ENCODE measurements around the gene FANCE.

The FANCE gene

DNA sequence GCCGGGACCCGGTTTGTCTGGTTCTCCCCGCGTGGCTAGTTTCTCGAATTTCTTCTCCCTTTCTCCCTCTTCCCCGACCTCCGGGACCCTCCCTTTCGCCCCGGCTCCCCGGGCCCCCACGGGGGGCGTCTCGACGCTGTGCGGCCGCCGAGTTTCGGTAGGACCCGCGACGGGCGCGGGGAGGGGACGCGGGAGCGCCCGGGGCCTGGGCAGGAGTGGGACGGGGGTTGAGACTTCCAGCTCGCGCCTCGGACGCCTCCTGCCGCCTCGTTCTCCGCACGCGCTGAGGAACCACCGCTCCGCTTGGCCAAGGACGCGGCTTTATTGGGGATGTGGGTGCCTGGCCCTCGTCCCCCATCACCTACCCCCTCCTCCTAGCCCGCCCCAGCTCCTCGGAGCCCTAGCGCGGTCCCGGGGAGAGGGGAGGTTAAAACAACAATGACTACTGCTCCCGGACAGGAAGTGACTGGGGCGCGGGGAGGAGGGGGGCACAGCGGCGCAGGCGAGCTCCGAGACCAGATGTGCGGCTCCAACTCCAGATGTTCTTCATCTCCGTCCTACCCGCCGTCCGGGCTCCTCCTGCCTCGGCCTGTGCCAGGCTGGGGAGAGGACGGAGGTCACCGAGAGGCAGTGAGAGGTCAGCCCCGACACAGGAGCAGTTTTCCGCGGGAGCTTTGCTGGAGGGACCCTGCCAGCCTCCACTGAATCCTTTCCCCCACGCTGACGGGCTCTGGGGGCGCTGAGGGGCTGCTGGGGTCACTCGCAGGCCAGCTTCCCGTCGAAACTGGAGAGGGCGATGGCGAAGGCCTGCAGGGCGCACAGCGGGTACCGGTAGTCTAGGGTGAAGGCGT, 45.7 kb downstream of the FANCE start:
- Histone ChIP-seq H3K4me1 (ENCODE audit: control insufficient read depth, low read length) (peaks cover 19% of the 10 kb centered on the region), H3K9me3 (ENCODE audit: control insufficient read depth, insufficient read depth, low read length) (no peaks in the 10 kb centered on the region), H3K4me3 (ENCODE audit: low read length) (peak overlapping the region; percentile 65), H3K27me3 (ENCODE audit: control insufficient read depth, low read length) (peaks cover 76% of the 10 kb centered on the region), H3F3A (ENCODE audit: control insufficient read depth, insufficient read depth) (no peaks in the 10 kb centered on the region), H3K4me2 (ENCODE audit: low read length) (peak overlapping the region; percentile 87), H3K9me2 (replicated peaks; ENCODE audit: control insufficient read depth, low read length) (no peaks in the 10 kb centered on the region), H3K36me3 (ENCODE audit: control insufficient read depth, low read length) (no peaks in the 10 kb centered on the region), H4K20me1 (ENCODE audit: control insufficient read depth, insufficient read depth, low read depth, low read length) (peaks cover 5% of the 10 kb centered on the region; the same call in 1 of the 2 replicates), H3K27ac (ENCODE audit: low read depth, low read length) (no peak overlapping the region), H3K79me2 (ENCODE audit: control insufficient read depth, low read length) (no peaks in the 10 kb centered on the region)
- no peak for TF ChIP-seq EZH2phosphoT487 (IDR thresholded peaks at IDR 0.05; ENCODE audit: borderline replicate concordance, low read length)
- TF ChIP-seq, protein P1, sequence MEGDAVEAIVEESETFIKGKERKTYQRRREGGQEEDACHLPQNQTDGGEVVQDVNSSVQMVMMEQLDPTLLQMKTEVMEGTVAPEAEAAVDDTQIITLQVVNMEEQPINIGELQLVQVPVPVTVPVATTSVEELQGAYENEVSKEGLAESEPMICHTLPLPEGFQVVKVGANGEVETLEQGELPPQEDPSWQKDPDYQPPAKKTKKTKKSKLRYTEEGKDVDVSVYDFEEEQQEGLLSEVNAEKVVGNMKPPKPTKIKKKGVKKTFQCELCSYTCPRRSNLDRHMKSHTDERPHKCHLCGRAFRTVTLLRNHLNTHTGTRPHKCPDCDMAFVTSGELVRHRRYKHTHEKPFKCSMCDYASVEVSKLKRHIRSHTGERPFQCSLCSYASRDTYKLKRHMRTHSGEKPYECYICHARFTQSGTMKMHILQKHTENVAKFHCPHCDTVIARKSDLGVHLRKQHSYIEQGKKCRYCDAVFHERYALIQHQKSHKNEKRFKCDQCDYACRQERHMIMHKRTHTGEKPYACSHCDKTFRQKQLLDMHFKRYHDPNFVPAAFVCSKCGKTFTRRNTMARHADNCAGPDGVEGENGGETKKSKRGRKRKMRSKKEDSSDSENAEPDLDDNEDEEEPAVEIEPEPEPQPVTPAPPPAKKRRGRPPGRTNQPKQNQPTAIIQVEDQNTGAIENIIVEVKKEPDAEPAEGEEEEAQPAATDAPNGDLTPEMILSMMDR (IDR thresholded peaks at IDR 0.05; ENCODE audit: low read depth, low read length, poor library complexity, severe bottlenecking): no peak

DNA sequence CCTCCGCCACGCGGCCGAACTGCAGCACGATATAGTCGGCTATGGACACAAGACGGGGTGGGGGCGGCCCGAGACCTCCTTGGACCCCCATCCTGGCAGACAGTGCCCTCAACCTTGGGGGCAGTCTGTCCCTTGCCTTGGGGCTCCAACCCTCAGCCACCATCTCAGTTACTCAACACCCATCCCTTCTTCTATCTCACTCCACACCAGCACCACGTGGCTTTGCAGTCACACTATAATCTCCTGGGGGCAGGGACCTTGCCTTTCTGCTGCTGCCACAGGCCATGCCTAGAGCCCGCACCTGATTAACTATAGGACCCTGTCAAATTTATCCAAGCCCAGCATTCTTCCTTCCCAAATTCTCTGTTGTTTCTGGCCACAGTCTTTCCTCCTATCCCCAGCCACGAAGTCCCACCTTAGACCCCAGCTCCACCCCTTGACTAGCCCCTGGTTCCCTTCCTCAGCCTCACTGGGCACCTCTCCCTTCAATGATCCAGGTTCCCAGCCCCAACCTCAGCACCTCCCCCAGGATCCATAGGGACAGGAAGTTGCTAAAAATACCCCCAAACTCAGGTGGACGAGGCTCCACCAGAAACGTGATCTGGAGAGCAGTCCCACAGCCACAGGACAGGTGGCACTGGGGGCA, 46.4 kb downstream of the FANCE start:
- Histone ChIP-seq H3F3A (ENCODE audit: control insufficient read depth, insufficient read depth) (no peaks in the 10 kb centered on the region), H3K4me3 (ENCODE audit: low read length) (no peak overlapping the region), H3K4me1 (ENCODE audit: control insufficient read depth, low read length) (peaks cover 19% of the 10 kb centered on the region), H3K36me3 (ENCODE audit: control insufficient read depth, low read length) (no peaks in the 10 kb centered on the region), H3K4me2 (ENCODE audit: low read length) (no peak overlapping the region; the same call in 1 of the 2 replicates), H3K27me3 (ENCODE audit: control insufficient read depth, low read length) (peaks cover 73% of the 10 kb centered on the region), H4K20me1 (ENCODE audit: control insufficient read depth, insufficient read depth, low read depth, low read length) (peaks cover 5% of the 10 kb centered on the region; the same call in 1 of the 2 replicates), H3K79me2 (ENCODE audit: control insufficient read depth, low read length) (no peaks in the 10 kb centered on the region), H3K9me2 (replicated peaks; ENCODE audit: control insufficient read depth, low read length) (no peaks in the 10 kb centered on the region), H3K9me3 (ENCODE audit: control insufficient read depth, insufficient read depth, low read length) (no peaks in the 10 kb centered on the region), H3K27ac (ENCODE audit: low read depth, low read length) (no peak overlapping the region)
- TF ChIP-seq, protein P1 (IDR thresholded peaks at IDR 0.05; ENCODE audit: low read depth, low read length, poor library complexity, severe bottlenecking): no peak
- no peak for TF ChIP-seq EZH2phosphoT487 (IDR thresholded peaks at IDR 0.05; ENCODE audit: borderline replicate concordance, low read length)

DNA sequence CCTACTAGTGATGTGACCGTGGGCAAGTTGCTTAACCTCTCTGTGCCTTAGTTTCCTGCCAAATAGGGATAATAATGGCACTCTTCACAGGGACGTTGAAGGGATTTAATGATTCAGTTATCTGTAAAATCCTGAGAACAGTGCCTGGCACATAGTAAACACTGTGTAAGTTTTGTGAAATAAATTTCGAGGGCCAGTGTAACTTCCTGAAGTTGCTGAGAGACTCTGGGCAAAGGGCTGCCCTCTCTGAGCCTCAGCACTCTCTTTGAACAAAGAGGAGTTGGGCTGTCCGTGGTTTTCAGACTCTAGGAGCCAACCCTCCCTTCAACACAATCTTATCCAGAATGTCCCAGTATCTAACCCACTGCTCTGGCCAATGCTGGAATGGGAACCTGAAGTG, 47.2 kb downstream of the FANCE start:
- Histone ChIP-seq H3F3A (ENCODE audit: control insufficient read depth, insufficient read depth) (no peaks in the 10 kb centered on the region), H3K27me3 (ENCODE audit: control insufficient read depth, low read length) (peaks cover 73% of the 10 kb centered on the region), H3K36me3 (ENCODE audit: control insufficient read depth, low read length) (no peaks in the 10 kb centered on the region), H3K27ac (ENCODE audit: low read depth, low read length) (no peak overlapping the region), H3K79me2 (ENCODE audit: control insufficient read depth, low read length) (no peaks in the 10 kb centered on the region), H3K4me2 (ENCODE audit: low read length) (no peak overlapping the region), H3K4me3 (ENCODE audit: low read length) (no peak overlapping the region), H4K20me1 (ENCODE audit: control insufficient read depth, insufficient read depth, low read depth, low read length) (peaks cover 5% of the 10 kb centered on the region; the same call in 1 of the 2 replicates), H3K9me3 (ENCODE audit: control insufficient read depth, insufficient read depth, low read length) (no peaks in the 10 kb centered on the region), H3K4me1 (ENCODE audit: control insufficient read depth, low read length) (peaks cover 12% of the 10 kb centered on the region), H3K9me2 (replicated peaks; ENCODE audit: control insufficient read depth, low read length) (no peaks in the 10 kb centered on the region)
- TF ChIP-seq, protein P1 (IDR thresholded peaks at IDR 0.05; ENCODE audit: low read depth, low read length, poor library complexity, severe bottlenecking): no peak
- no peak for TF ChIP-seq EZH2phosphoT487 (IDR thresholded peaks at IDR 0.05; ENCODE audit: borderline replicate concordance, low read length)

Data from DOHH2 (cell line).